Epidermal melanocyte (primary cell): ENCODE data around the gene CYB5R3.

Experiments
- DNase-seq: peaks from one replicate; pipeline ENCODE4 v3.0.0; 2011; ENCODE audit warnings: low spot score; ENCODE audit not compliant: insufficient read length

Gene CYB5R3

DNA sequence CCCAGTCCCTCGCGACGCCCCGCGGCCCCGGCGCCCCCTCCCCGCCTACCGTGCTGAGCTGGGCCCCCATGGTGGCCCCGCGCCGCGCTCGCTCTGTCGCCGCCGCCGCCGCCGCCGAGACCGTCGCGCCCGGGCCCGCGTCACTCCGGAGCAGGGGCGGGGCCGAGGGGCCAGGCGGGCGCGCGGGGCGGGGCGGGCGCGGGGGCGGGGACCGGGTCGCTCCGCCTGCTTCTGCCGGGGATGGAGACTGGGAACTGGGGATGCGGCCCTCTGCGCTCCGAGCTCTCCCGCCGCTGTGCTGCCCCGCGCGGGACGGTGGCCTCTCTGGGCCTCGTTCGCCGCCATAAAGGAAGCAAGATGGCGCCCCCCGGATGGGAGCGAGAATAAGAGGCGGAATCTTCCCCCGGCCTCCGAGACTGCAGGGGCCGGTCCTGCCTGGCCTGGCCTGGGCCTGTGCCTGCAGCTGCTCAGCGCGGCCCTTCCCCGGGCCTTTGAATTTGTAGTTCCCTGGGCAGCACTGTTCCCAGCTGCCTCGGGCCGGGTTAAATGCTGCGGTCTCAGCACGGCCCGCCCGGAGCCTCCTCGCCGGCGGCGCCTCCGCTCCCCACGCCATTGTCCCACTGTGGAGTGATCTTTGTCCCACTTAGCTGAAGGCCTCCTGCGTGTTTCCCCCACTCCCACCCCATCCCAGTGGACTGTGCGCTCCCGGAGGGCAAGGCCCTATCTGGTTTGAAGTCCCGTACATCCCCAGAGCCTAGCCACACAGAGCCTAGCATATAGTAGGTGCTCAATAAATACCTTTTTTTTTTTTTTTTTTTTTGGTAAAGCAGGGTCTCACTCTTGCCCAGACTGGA, at the start of gene CYB5R3:
Gene CYB5R3 (minus strand): TSS at position 147 of the 854 bp plus-strand sequence. CDS start 77 bp downstream, at position 70.
- peak; percentile 94 for DNase-seq

DNA sequence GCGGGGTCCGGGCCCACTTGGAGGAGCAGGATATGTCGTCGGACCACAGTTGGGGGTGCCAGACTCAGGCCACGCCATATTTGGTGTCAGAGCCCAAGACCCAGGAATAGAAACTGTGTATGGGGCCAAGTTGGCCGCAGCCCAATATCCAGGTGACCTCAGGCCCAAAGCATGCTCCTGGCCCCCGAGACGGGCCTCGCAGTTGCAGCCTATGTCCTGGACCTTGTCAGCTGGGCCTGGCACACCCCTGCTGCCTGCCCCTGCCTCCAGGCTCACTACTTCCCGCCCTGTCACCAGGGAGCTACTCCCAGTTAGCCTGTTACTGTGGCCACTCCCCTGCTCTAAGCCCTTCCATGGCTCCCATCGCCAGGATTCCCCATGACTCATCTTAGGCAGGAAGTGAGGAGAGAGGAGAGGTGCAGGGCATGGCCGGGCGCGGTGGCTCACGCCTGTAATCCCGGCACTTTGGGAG, 48.4 kb upstream of the CYB5R3 start:
- no peak for DNase-seq

DNA sequence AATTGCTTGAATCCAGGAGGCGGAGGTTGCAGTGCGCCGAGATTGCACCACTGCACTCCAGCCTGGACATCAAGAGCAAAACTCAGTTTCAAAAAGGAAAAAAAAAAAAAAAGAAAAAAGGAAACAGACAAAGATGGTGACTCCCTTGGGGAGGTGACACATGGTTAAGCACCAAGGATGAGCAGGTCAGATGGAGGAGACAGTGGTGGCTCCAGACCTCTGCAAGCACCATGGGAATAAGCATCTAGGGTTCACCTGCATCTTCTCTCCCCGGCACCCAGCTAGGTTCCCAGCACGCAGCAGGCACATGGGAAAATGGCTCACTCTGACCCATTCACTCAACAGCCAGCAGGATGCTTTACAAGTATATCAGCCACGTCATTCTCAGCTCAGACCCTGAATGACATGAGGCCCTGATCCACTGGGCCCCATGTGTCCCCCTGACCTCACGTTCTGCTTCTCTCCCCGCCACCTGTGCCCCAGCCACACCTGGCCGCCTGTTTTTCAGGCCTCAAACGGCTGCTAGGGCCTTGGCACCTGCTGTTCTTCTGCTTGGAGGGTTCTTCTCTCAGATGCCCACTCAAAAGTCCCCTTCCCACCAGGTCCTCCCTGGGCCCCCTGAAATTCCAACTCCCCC, 47.3 kb upstream of the CYB5R3 start:
- no peak for DNase-seq

DNA sequence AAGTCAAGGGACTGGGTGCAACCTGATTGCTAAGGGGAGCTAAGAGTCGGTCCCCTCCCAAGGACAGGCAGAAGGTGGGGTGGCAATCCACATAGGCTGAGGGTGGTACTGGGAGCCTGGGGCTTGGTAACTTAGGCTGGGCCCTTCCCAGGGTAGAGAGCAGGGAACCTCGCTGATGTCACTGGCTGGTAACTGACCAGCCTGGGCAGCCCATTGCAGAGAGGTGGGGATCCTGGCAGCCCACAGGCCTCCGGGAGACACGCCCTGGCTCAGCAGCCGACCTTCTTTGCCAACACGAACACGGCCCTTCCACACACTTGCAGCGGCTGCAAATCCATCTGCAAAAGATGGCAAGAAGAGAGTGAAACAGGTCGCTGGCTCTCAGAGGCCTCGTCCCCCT, 46.1 kb upstream of the CYB5R3 start:
- DNase-seq, result no peak

DNA sequence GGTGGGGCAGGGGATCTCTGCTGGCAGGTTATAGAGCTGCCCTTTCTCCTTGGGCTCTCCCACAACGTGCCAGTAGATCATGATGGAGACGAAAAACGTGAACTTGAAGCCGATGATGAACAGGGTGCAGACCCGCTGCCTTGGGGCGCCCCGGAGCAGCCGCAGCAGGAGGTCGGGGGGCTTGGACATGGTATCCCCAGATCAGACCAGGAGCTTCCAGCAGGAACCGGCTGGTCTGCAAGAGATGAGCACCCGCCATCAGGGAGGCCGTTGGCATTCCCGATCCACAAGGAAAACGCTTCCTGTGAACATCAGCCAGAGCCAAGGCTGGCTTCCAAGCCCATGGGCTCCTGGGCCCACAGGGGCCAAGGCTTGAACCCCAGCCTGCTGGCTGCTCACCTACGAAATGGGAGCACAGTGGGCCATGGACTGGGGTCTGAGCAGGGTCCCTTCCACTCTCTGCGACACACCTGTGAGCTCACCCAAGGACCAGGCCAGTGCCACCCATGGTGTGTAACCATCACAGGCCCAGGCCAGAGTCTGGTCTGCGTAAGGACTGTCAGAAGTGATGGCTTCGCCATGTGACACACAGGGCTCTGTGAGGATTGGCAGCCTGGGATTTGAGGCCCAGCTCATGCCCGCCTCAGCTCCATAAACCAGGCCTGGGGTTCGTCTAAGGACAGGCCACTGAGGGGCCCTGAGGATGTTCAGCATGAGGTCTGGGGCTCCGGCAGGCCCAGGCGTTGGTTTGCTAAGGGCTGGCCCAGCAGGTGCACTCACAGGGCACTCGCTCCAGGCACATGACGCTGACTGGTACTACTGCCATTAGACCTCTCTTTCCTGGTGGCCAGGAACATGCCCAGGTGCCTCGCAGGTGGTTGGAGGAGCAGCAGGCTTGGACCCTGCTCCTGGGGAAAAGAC, 44.8 kb upstream of the CYB5R3 start:
- DNase-seq, result no peak

DNA sequence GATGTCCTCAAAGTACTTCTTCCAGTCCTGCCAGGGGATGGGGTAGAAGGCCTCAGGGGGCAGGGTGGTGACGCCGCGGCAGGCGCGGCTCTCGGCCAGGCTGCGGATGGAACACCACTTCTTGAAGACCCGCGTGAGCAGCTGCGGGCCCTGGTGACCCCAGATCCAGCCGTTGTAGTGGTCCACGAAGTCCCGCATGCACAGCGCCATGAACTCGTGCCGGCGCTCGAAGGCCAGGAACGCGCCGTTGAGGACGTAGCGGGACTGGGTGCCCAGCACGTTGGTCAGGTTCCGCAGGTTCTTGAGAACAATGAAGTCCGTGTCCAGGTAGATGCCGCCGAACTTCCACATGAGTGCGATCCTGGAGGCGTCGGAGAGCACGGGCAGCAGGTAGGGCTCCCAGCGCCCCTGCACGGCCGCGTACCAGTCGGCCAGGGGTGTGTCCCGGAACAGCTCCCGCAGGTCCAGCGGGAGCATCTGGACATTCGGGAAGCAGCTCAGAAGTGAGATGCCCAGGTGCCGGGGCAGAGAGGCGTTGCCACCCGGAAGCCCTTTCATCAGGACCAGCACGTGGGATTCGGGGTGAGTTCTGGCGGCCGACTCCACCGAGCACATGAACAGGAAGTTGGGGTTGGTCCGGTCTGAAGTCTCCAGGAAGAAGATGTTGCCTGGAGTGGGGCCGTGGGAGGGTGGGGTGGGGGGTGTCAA, 44.0 kb upstream of the CYB5R3 start:
- no peak for DNase-seq

DNA sequence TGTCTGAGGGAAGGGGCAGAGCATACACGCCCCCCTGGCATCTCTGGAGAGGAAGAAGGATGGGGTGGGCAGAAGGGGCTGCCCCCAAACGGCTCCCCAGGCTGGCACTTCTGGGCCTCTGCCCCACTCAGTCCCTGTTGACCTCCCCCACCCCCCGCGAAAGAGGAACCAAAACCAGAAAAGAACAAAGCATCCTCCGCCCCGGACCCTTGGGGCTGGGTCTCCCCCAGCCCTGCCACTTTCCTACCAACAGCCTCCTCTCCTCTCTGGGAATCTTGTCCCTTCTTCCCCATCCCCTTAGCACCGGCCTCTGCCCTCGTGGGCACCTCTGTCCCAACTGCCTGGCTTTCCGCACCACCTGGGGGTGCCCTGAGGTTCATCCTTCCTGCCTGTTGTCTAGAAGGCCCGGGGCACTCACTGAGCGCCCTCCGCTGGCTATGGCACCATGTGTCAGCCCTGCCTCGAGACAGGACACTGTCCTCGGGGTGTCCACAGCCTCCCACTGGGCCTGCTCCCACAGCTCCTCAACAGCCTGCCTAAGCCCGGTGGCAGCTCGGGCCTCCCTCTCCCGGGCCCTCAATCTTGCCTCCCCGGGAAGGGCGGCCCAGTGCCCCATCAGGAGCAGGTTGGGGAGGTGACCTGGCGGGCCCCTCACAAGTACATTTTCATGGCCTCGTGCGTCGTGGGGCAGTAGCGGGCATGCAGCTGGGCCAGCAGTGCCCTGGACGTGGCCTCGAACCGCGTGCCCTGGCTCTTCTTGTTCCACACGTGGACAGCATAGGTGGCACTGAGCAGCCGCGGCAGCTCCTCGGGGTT, 43.3 kb upstream of the CYB5R3 start:
- DNase-seq, result no peak

DNA sequence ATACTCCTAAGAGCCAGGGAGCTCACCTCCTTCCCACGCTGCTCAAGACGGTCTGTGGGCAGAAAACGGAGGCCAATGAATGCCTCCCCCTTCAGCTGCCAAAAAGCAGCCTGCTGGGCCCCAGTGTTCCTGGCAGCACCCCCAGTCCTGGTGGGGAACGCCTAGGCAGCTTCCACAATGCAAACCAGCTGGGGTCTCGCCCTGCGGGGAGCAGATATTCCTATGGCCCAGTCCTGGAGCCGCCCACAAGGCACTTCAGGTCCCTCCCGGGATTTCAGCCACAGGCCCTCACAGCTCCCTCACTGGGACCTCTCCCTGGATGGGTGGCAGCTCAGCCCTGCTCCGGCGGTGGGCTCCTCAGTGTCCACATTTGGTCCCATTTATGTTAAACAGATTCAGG, 42.2 kb upstream of the CYB5R3 start:
- no peak for DNase-seq

DNA sequence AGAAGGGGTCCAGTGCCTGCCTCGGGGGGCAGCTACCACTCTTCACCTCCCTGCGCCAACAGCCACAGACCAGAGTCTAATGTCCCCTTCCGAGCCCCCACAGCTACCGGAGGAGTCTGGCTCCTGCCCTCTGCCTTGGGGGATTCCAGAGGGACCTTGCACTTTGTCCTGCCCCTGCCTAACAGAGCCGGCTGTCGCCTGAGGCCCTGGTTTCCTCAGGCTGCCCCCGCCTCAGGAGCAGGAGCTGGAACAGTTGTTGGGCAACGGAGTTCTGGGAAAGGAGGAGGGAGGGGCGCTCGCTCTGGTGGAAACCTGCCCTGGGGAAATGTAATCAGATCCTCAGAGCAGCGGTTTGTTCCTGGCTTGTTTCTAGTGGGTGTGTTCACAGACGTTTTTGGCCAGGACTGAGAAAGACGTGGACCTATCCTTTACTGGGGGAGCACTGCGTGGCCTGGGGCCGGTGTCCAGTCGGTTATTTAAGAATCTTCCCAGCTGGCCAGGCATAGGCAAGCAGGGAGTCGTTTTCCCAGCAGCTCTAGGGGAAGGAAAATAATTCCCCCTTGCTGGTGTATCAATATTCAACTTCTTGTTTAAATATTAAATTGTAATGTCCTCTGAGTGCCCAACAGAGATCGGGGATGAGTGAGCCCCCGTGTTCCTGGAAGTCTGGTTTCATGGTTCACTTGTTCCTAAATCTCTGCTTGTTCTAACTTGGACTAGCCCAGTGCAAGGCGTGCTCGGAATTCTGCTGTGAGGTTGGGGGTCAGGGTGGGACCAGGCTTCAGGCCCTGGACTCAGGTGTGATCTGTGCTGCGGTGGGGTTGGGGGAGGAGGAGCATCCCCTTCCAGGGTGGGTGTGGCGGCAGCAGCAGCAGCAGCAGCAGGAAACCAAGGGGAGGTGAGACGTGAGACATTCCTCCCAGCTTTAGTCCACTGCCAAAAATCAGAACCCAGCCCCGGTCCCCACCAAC, 39.3 kb upstream of the CYB5R3 start:
- DNase-seq, result peak; percentile 83

DNA sequence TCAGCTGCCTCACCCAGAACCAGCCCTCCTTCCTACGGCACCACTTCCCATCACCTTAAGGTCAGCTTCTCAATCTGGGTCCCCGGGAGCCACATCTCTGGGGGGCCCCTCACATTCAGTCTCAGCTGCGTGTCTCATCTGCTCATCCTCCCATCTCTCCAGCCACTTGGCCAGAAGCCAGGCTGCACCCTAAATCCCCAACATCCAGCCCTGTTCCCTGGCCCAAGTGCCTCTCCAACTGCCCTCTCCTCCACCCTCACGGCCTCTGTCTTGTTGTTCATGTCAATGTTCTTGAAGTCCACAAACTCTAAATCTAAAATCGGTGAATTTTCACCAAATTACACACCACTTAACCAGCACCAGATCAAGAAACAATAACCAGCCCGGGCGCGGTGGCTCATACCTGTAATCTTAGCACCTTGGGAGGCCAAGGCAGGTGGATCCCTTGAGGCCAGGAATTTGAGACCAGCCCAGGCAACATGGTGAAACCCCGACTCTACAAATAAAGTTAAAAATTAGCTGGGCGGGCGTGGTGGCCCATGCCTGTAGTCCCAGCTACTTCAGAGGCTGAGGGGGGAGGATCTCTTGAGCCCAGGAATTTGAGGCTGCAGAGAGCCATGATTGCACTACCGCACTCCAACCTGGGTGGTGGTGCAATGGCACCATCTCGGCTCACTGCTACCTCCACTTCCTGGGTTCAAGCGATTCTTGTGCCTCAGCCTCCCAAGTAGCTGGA, 37.7 kb upstream of the CYB5R3 start:
- DNase-seq, result no peak

DNA sequence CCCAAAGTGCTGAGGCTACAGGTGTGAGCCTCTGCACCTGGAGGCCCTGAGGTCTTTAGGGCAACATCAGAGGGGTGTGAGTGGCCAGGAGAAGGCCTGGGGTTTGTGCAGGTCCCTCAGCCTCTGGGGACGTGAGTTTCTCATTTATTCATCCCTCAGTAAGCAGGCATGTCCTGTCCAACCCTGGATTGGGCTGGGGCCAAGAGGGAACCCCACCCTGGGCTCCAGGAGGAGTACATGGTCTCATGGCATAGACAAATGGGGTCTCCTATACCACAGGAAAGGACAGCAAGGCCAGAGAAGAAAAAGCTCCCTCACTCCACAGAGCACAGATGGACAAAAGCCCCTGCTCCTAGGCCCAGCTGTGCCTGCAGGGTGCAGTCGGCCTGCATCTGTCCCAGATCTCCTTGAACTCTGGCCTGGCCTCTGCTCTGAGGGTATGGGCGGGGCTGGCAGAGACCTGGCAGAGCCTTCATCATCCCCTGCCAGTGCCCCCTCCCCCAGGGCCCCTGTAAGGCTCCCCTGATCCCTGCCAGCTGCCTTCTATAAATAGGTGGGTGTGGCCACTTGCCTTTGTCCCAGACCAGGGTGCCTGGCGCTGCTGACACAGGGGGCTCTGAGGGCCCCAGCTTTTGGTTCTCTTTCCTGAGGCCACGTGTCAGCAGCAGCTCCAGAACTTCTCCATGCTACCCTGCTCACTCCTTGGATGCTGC, 36.9 kb upstream of the CYB5R3 start:
- DNase-seq, result no peak

DNA sequence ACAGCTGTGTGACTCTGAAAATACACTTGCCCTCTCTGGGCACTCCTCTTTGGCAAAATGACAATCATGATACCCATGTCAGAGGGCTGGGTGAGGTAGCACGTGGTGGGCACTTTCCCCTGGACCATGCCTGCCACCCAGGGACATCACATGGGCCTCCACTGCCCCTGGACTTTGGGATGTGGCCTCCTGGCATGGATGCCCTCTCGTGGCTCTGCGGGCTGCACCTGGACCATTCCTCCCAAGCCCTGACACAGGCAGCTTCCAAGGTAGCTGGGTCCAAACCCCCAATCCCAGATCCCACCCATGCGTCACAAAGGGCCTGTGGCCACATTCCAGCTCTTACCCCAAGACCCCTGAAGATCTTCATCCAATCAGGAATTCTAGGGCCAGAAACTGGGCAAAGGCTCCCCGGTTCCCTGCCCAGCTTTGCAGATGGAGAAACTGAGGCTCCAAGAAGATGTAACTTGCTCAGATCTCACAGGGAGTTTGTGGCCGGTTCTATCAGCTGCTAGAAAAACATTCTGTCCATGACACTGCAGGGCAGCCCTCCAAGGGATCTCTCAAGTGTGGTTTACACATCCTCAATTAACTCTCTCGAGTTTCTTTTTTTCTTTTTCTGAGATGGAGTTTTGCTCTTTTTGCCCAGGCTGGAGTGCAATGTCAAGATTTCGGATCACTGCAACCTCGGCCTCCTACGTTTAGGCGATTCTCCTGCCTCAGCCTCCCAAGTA, 35.4 kb upstream of the CYB5R3 start:
- no peak for DNase-seq

DNA sequence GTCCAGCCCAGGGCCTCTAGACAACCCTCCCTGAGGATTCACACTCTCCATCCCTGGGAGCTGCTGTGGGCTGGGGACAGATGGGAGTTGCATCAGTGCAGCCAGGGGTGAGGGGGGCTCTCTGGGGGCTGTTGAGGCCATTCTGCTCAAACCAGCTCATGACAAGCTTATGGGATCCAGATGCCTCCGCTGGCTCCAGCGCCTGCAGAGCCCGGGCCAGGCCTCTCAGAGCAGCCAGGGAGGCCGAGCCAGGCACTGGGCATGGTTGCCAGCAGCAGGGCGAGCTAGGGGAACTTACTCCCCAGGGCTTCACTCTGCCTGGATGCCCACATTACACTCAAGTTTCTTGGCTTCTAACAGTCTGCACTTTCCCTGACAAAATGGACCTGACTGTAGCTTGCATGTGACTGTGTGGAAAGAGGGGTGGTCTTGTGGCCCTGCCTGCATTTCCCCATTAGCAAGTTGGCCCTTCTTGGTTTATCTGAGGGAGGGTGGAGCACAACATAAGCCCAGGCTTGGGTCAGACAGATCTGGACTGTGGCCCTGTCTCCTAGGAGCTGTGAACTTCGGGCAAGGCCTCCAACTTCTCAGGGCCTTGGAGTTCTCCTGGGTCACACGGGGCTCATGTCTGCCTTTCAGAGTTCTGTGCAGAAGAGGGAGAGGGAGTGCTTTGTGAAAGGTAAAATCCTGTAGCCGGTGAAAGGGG, 34.5 kb upstream of the CYB5R3 start:
- peak; percentile 63 for DNase-seq

DNA sequence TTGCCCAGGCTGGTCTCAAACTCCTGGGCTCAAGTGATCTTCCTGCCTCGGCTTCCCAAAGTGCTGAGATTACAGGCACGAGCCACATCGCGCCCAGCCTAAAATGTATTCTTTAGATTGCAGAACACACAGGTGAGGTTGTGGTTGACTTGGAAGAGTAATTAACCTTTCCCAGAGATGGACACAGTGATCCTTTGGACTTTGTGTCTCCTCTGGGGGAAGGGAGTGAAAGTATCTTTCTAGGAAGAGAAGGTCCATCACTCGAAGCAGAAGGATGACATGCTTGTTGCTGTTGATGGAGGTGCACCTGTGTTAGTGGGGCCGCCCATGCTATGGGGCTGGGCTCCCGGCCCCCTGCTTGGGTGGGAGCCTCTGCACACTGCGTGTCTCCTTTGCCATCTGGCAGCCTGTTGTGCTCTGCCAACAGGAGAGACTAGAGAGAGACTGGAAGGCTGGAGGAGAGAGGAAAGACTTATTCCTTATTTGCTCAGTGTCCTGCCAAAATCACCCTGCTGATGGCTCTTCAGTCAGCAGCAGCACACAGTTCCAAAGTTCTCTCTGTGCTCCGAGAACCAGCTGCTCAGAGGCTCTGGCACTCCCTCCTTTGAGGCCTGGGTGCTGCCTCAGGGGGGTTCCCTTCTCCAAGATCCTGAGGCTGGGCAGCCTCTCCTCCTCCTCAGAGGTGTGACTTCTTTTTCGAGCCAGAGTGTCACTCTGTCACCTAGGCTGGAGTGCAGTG, 33.1 kb upstream of the CYB5R3 start:
- no peak for DNase-seq

DNA sequence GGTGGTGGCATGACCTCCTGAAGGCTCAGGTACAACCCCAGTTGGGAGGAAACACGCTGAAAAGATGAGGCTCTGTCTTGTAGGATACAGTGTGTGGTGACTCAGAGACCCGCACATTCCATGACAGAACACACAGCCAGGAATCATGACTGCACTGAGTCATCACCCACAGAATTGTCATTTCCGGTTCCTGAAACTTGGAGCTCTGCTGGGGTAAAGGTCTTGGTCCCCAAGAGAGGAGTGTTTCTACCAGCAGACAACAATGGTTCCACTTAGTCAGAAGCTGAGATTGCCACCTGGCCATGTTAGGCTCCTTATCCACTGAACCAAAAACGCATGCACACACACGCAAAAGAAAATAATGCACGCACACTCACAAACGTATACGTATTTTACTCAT, 31.5 kb upstream of the CYB5R3 start:
- DNase-seq, result peak; percentile 54

DNA sequence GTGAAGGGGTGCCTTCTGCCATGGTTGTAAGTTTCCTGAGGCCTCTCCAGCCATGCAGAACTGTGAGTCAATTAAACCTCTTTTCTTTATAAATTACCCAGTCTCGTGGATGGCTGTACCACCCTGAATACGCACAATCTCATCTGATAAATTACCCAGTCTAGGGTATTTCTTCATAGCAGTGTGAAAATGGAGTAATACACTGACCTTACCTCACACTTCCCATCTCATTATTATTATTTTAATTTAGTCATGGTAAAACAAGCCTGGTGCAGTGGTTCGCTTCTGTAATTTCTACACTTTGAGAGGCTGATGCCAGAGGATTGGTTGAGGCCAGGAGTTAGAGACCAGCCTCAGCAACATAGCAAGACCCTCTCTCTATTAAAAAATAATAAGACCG, 30.5 kb upstream of the CYB5R3 start:
- DNase-seq, result no peak
